Measurements from ENCODE around the gene HOXC13.

GRCh38 chr12:53980104-53980801 lies 41.6 kb downstream of the HOXC13 start:
- no peak for TF ChIP-seq CTCF (IDR thresholded peaks at IDR 0.05)
- no peak for TF ChIP-seq E2F1 (CRISPR knock-in tag; IDR thresholded peaks at IDR 0.05)
- no peak for TF ChIP-seq TCF7 (CRISPR knock-in tag; IDR thresholded peaks at IDR 0.05; ENCODE audit: low read depth)
- no peak for TF ChIP-seq USF1 (CRISPR knock-in tag; IDR thresholded peaks at IDR 0.05)
- TF ChIP-seq CREB1 (CRISPR knock-in tag; IDR thresholded peaks at IDR 0.05), result no peak
- no peak for TF ChIP-seq NFE2L1 (CRISPR knock-in tag; IDR thresholded peaks at IDR 0.05)
